ENCODE results near the gene SLC6A4. TPM values are rescaled to one million over a fixed set of nuclear protein-coding genes. Genes with fewer than 3 reads are reported as not detected.

Gene SLC6A4
- total and polyA plus RNA-seq, 2 donors from 2014 or later, result 0.94 to 1.1 TPM

- intact Hi-C loops (cut with DNase I), result no loop called here
- H3K27me3 ChIP-seq (ENCODE audit: control insufficient read depth, insufficient read depth, low read length), result no peaks in the 10 kb centered on the region
- H3K36me3 ChIP-seq (ENCODE audit: control insufficient read depth in 2 of 3, insufficient read depth in 3 of 3, low read length in 3 of 3), result peaks cover 3 to 41% (median 29%) of the 10 kb centered on the region in 3 donors
- H3K4me3 ChIP-seq (ENCODE audit: low read length in 3 of 3), result no peak overlapping the region
- H3K27ac ChIP-seq (ENCODE audit: low read depth in 2 of 2, low read length in 2 of 2), result no peak overlapping the region
- H3K4me1 ChIP-seq (ENCODE audit: control insufficient read depth in 2 of 3, insufficient read depth in 2 of 3, low read depth in 1 of 3, low read length in 3 of 3), result no peaks in the 10 kb centered on the region
- no peak overlapping the region for H3K9ac ChIP-seq (ENCODE audit: low read length in 3 of 3)
- no peak for TF ChIP-seq CTCF (IDR thresholded peaks at IDR 0.05; ENCODE audit: borderline replicate concordance, extremely low read depth, insufficient read depth)
- FAIRE-seq (no peak), DNase-seq (no peak)
- no peaks in the 10 kb centered on the region for H3K9me3 ChIP-seq (ENCODE audit: control insufficient read depth in 2 of 3, insufficient read depth in 1 of 3, low read length in 3 of 3)
Measured at GRCh38 chr17:30275911-30276310, 40.4 kb upstream of the SLC6A4 start.

- no peaks in the 10 kb centered on the region for H3K27me3 ChIP-seq (ENCODE audit: control insufficient read depth, insufficient read depth, low read length)
- H3K27ac ChIP-seq (ENCODE audit: low read depth in 2 of 2, low read length in 2 of 2), result no peak overlapping the region
- FAIRE-seq (no peak), DNase-seq (no peak)
- H3K9ac ChIP-seq (ENCODE audit: low read length in 3 of 3), result no peak overlapping the region
- H3K4me3 ChIP-seq (ENCODE audit: low read length in 3 of 3), result no peak overlapping the region
- H3K9me3 ChIP-seq (ENCODE audit: control insufficient read depth in 2 of 3, insufficient read depth in 1 of 3, low read length in 3 of 3), result no peaks in the 10 kb centered on the region
- peaks cover 3 to 42% (median 31%) of the 10 kb centered on the region in 3 donors for H3K36me3 ChIP-seq (ENCODE audit: control insufficient read depth in 2 of 3, insufficient read depth in 3 of 3, low read length in 3 of 3)
- no peaks in the 10 kb centered on the region for H3K4me1 ChIP-seq (ENCODE audit: control insufficient read depth in 2 of 3, insufficient read depth in 2 of 3, low read depth in 1 of 3, low read length in 3 of 3)
- intact Hi-C loops (cut with DNase I), result no loop called here
- no peak for TF ChIP-seq CTCF (IDR thresholded peaks at IDR 0.05; ENCODE audit: borderline replicate concordance, extremely low read depth, insufficient read depth)
Measured at GRCh38 chr17:30274887-30275286, 39.4 kb upstream of the SLC6A4 start.

- Histone ChIP-seq H3K36me3 (ENCODE audit: control insufficient read depth in 2 of 3, insufficient read depth in 3 of 3, low read length in 3 of 3) (peaks cover 3 to 42% (median 29%) of the 10 kb centered on the region in 3 donors), H3K9me3 (ENCODE audit: control insufficient read depth in 2 of 3, insufficient read depth in 1 of 3, low read length in 3 of 3) (no peaks in the 10 kb centered on the region), H3K27ac (ENCODE audit: low read depth in 2 of 2, low read length in 2 of 2) (no peak overlapping the region), H3K27me3 (ENCODE audit: control insufficient read depth, insufficient read depth, low read length) (no peaks in the 10 kb centered on the region), H3K9ac (ENCODE audit: low read length in 3 of 3) (no peak overlapping the region), H3K4me3 (ENCODE audit: low read length in 3 of 3) (no peak overlapping the region), H3K4me1 (ENCODE audit: control insufficient read depth in 2 of 3, insufficient read depth in 2 of 3, low read depth in 1 of 3, low read length in 3 of 3) (no peaks in the 10 kb centered on the region)
- no peak for TF ChIP-seq CTCF (IDR thresholded peaks at IDR 0.05; ENCODE audit: borderline replicate concordance, extremely low read depth, insufficient read depth)
- intact Hi-C loops (cut with DNase I), result no loop called here
- FAIRE-seq, result no peak
- no peak for DNase-seq
Measured at GRCh38 chr17:30273373-30273772, 37.9 kb upstream of the SLC6A4 start.

- intact Hi-C loops (cut with DNase I), result no loop called here
- Histone ChIP-seq H3K36me3 (ENCODE audit: control insufficient read depth in 2 of 3, insufficient read depth in 3 of 3, low read length in 3 of 3) (peaks cover 0 to 46% (median 30%) of the 10 kb centered on the region in 3 donors), H3K4me3 (ENCODE audit: low read length in 3 of 3) (no peak overlapping the region), H3K4me1 (ENCODE audit: control insufficient read depth in 2 of 3, insufficient read depth in 2 of 3, low read depth in 1 of 3, low read length in 3 of 3) (no peaks in the 10 kb centered on the region), H3K9ac (ENCODE audit: low read length in 3 of 3) (no peak overlapping the region), H3K27me3 (ENCODE audit: control insufficient read depth, insufficient read depth, low read length) (no peaks in the 10 kb centered on the region), H3K27ac (ENCODE audit: low read depth in 2 of 2, low read length in 2 of 2) (no peak overlapping the region), H3K9me3 (ENCODE audit: control insufficient read depth in 2 of 3, insufficient read depth in 1 of 3, low read length in 3 of 3) (no peaks in the 10 kb centered on the region)
- DNase-seq (no peak), FAIRE-seq (no peak)
- TF ChIP-seq CTCF (IDR thresholded peaks at IDR 0.05; ENCODE audit: borderline replicate concordance, extremely low read depth, insufficient read depth), result no peak
Measured at GRCh38 chr17:30271102-30271501, 35.6 kb upstream of the SLC6A4 start.
